ENCODE measurements around the gene MZF1. TPM values are rescaled to one million over a fixed set of nuclear protein-coding genes. Genes with fewer than 3 reads are reported as not detected.

Gene MZF1
- total RNA-seq, 1 donor from 2014 or later: 43.3 TPM

DNA sequence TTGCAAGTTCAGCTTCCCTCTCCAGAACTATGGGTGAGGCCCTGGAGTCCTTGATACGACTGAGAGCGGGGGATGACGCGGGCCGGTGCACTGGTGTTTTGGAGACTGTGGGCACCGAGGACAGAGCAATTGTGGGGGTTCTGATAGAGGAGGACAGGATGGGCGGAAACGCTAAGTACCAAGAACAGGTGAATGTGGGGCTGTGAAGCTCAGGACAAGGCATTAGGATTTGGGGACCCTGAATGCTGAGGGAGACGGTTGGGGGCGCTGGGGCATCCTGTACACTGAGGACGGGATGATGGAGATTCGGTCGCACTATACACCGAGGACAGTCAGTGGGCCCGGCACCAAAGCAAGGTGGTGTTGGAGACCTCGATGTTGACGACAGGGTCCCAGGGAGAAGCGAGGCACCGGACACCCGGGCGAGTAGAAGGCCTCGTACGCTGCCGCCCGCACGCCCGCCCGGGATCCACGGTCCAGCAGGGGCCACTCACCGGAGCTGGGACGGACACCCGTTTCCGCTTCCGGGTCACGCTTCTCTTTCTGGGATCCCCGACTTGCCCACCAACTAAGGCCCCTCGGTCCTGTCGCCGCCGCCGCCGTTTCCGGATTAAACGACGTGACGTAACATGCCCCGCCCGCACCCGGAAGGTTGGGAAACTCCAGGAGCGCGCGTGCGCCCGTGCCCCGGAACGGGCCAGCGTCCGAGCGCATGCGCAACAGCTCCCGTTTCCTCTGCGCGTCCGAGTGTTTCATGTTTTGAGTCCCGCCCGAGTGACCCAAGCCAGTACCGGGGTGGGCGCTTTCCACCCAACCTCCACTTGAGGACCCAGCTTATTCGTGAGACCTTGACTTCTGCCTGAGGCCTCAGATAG is 18.4 kb downstream of the MZF1 start, which contains the start of gene CHMP2A:
TSS of gene CHMP2A (minus strand) at position 612 of the 875 bp plus-strand sequence. CDS start 893 bp downstream, outside the sequence.
- H3K4me3 Mint-ChIP-seq: peak within 1 kb of the TSS; percentile 94
- H3K27me3 Mint-ChIP-seq (ENCODE audit: low read depth): peaks cover 34% of the 10 kb centered on the region
- no peaks in the 10 kb centered on the region for H3K9me3 Mint-ChIP-seq
- peaks cover 67% of the 10 kb centered on the region for H3K4me1 Mint-ChIP-seq
- peaks cover 39% of the 10 kb centered on the region for H3K36me3 Mint-ChIP-seq (ENCODE audit: low read depth)
- TF ChIP-seq, protein P1, sequence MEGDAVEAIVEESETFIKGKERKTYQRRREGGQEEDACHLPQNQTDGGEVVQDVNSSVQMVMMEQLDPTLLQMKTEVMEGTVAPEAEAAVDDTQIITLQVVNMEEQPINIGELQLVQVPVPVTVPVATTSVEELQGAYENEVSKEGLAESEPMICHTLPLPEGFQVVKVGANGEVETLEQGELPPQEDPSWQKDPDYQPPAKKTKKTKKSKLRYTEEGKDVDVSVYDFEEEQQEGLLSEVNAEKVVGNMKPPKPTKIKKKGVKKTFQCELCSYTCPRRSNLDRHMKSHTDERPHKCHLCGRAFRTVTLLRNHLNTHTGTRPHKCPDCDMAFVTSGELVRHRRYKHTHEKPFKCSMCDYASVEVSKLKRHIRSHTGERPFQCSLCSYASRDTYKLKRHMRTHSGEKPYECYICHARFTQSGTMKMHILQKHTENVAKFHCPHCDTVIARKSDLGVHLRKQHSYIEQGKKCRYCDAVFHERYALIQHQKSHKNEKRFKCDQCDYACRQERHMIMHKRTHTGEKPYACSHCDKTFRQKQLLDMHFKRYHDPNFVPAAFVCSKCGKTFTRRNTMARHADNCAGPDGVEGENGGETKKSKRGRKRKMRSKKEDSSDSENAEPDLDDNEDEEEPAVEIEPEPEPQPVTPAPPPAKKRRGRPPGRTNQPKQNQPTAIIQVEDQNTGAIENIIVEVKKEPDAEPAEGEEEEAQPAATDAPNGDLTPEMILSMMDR (conservative IDR thresholded peaks at IDR 0.05): no peak
- peak; percentile 97 for DNase-seq (ENCODE audit: low read depth, low spot score)
- peak within 1 kb of the TSS; percentile 98 for H3K27ac Mint-ChIP-seq (ENCODE audit: unreplicated experiment)

DNA sequence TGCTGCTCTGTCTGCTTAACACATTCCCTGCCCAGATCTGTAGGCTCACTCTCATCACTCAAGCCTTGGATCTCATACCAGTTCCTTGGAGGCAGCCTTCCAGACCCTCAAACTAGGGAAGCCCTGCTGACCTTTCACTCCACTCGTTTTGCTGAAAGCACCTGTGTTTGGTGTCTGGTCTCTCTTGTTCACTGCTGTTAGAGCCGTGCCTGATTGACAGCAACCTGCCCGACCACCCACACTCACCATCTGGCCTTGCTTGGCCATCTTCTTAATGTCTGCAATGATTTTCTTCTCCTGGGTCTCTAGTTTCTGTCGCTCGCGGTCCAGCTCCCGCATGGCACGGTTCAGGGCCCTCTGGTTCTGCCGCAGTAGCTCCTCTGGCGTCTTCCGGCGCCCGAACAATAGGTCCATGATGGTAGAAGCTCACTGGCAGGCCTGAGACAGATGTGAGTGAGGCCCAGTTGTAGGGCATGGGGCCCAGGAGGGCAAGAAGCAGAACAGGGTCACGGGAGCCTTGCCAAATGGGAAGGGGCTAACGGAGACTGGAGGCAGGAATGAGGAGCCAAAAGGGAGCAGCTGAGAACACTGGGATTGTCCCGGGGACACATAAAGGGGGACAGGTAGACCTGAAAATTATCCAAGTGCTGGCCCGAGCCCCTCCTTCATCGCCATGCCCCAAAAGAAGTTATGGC is 19.2 kb downstream of the MZF1 start:
- peaks cover 31% of the 10 kb centered on the region for H3K27me3 Mint-ChIP-seq (ENCODE audit: low read depth)
- H3K36me3 Mint-ChIP-seq (ENCODE audit: low read depth): peaks cover 38% of the 10 kb centered on the region
- DNase-seq (ENCODE audit: low read depth, low spot score): peak; percentile 22
- peak overlapping the region; percentile 98 for H3K27ac Mint-ChIP-seq (ENCODE audit: unreplicated experiment)
- H3K9me3 Mint-ChIP-seq: no peaks in the 10 kb centered on the region
- H3K4me1 Mint-ChIP-seq: peaks cover 59% of the 10 kb centered on the region
- H3K4me3 Mint-ChIP-seq: peak overlapping the region; percentile 94
- TF ChIP-seq, protein P1 (conservative IDR thresholded peaks at IDR 0.05): no peak

DNA sequence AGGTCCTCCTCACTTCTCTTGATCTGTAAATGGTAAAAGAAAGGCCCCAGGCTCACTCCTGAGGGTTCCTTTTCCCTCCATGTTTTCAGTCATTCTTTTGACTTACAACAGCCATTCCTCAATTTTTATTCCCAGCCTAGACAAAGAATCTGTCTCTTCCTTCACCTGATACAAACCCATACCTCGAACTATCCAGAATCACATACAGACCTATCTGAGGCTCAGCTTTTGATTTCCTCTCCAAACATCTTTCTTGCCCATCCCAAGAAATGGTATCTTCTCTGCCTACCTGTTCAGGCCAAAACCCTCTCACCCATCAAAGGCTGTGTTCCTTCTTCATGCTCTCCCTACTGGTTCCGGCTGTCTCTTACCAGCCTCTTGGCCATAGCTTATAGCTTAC is 20.5 kb downstream of the MZF1 start:
- no peak for DNase-seq (ENCODE audit: low read depth, low spot score)
- peaks cover 58% of the 10 kb centered on the region for H3K4me1 Mint-ChIP-seq
- H3K9me3 Mint-ChIP-seq: no peaks in the 10 kb centered on the region
- H3K27ac Mint-ChIP-seq (ENCODE audit: unreplicated experiment): no peak overlapping the region
- peaks cover 40% of the 10 kb centered on the region for H3K36me3 Mint-ChIP-seq (ENCODE audit: low read depth)
- H3K4me3 Mint-ChIP-seq: peak overlapping the region; percentile 77
- H3K27me3 Mint-ChIP-seq (ENCODE audit: low read depth): peaks cover 27% of the 10 kb centered on the region
- TF ChIP-seq, protein P1 (conservative IDR thresholded peaks at IDR 0.05): no peak

DNA sequence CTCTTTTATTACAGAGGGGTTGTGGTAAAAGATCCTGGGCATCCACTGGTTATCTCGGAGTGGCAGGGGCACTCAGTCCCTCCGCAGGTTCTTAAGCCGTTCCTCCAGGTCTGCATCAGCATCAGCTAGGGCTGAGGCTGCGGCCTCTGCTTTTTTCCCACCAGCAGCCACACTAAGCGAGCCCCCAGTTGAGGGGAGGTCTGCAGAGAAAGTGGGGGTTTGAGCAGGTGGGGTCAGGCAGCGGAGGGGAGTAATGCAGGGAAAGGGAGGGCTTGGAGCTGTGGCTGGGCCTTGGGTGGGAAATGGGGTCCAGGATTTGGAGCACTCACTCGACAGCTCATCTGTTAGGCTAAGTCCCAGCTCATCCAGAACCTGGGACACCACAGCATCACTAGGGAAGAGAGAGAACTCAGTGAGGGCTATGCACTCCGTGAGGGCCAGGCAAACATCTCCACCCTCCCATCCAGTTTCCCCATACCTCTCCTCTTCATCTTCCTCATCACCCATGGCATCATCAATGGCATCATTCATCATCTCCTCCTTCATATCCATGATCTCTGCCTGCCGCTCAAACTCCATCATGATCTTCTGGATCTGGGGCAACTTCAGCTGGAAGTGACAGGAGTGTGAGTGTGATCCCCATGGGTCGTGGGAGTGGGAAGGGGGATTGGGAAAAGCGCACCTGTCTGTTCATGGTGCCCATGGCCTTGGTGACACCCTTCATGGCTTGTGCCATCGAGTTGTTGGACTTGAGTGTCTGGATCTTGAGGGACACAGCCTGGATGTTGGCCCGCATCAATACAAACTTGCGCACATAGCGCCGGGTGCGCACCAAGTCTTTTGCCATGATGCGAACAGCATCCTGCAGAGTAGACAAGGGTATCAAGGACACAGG is 21.3 kb downstream of the MZF1 start:
- no peak for DNase-seq (ENCODE audit: low read depth, low spot score)
- H3K4me1 Mint-ChIP-seq: peaks cover 53% of the 10 kb centered on the region
- H3K27me3 Mint-ChIP-seq (ENCODE audit: low read depth): peaks cover 27% of the 10 kb centered on the region
- H3K4me3 Mint-ChIP-seq: peak overlapping the region; percentile 77
- TF ChIP-seq, protein P1 (conservative IDR thresholded peaks at IDR 0.05): no peak
- no peak overlapping the region for H3K27ac Mint-ChIP-seq (ENCODE audit: unreplicated experiment)
- peaks cover 45% of the 10 kb centered on the region for H3K36me3 Mint-ChIP-seq (ENCODE audit: low read depth)
- no peaks in the 10 kb centered on the region for H3K9me3 Mint-ChIP-seq

DNA sequence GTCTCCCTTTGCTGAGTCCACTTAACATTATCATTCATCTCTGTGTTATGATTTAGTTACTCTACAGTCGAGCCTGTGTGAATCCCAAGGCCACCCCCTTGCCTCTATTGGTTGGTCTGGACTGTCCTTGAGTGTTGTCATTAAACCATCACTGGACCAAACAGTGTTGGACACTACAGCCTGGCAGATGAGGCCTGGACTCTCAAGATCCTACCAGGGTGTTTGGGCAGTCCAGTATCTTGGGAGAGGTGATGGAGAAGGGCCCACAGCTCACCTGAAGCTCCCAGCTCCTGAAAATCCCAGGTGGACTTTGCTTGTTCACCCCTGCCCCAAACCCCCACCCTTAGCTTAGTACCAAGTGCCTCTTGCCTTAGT is 22.0 kb downstream of the MZF1 start:
- Mint-ChIP-seq H3K4me1 (peaks cover 53% of the 10 kb centered on the region), H3K9me3 (no peaks in the 10 kb centered on the region), H3K27me3 (ENCODE audit: low read depth) (peaks cover 33% of the 10 kb centered on the region), H3K36me3 (ENCODE audit: low read depth) (peaks cover 47% of the 10 kb centered on the region), H3K4me3 (peak overlapping the region; percentile 77), H3K27ac (ENCODE audit: unreplicated experiment) (no peak overlapping the region)
- TF ChIP-seq, protein P1 (conservative IDR thresholded peaks at IDR 0.05): no peak
- no peak for DNase-seq (ENCODE audit: low read depth, low spot score)
